Hepatocyte (in vitro differentiated cells): Measurements from ENCODE around the gene PLXNB1.

Experiments used
- EZH2 ChIP-seq: fragments of 200-600 bp; sonication (generic); IDR thresholded peaks from 2 replicates; pipeline ENCODE4 v1.6.1; 2016; ENCODE audit warnings: antibody characterized with exemption, mild to moderate bottlenecking, borderline replicate concordance
- EZH2phosphoT487 ChIP-seq: fragments of 200-600 bp; sonication (generic); IDR thresholded peaks from one replicate; pipeline ENCODE4 v1.6.1; 2018; ENCODE audit warnings: antibody characterized with exemption, mild to moderate bottlenecking, low read depth, moderate library complexity; ENCODE audit not compliant: unreplicated experiment, severe bottlenecking
- TF ChIP-seq, protein P1 (sequence below): fragments of 200-600 bp; sonication (generic); IDR thresholded peaks from 2 replicates; pipeline ENCODE4 v1.5.1; 2016; ENCODE audit warnings: antibody characterized with exemption, mild to moderate bottlenecking; ENCODE audit not compliant: poor library complexity

DNA sequence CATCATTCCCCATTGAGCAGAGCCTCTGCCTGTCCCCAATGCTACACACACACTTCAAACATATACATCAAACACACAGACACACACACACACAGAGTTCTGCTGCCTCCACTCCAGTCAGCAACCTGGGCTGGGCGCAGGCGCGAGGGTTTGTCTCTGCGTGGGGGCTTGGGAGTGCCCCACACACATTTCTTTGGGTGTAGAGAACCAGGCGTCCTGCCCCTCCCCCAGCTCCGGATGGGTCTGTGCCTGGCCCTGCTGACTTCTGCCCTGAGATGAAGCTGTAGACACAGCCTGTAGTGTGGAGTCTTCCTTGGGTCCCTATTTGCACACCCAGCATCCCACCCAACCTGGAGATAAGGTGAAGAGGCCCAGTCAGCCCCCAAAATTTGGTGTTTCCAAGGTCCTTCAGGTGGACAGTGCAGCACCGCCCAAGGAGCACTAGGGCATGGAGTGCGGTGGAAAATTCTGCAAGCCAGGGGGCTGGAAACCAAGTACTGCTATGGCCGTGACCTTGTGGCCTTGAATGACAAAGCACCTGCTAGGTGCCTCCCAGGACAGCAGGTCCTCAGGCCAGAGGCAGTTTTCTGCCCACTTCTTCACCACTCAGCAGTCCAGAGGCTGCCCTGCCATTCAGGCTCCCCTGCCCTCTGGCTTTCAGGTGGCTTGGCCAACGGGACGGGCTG, 31.0 kb downstream of the PLXNB1 start:
- TF ChIP-seq, protein P1, sequence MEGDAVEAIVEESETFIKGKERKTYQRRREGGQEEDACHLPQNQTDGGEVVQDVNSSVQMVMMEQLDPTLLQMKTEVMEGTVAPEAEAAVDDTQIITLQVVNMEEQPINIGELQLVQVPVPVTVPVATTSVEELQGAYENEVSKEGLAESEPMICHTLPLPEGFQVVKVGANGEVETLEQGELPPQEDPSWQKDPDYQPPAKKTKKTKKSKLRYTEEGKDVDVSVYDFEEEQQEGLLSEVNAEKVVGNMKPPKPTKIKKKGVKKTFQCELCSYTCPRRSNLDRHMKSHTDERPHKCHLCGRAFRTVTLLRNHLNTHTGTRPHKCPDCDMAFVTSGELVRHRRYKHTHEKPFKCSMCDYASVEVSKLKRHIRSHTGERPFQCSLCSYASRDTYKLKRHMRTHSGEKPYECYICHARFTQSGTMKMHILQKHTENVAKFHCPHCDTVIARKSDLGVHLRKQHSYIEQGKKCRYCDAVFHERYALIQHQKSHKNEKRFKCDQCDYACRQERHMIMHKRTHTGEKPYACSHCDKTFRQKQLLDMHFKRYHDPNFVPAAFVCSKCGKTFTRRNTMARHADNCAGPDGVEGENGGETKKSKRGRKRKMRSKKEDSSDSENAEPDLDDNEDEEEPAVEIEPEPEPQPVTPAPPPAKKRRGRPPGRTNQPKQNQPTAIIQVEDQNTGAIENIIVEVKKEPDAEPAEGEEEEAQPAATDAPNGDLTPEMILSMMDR, result no peak
- TF ChIP-seq EZH2, result no peak
- no peak for TF ChIP-seq EZH2phosphoT487
